HG02623 (cell line): ENCODE results near the gene TMEM86A.
"Not testable (repeated sequence)": the region's sequence is repeated elsewhere in the genome, so short reads cannot be mapped to it uniquely, and the experiment has no call there.

ENCODE experiments used
- ATAC-seq: cut with Tn5 transposase; IDR thresholded peaks from one replicate; pipeline ENCODE4 v1.9.1; 2021; ENCODE audit warnings: moderate library complexity; ENCODE audit not compliant: unreplicated experiment

Gene TMEM86A

GRCh38 chr11:18698341-18699268, at the start of gene TMEM86A:
TSS of gene TMEM86A (plus strand) at chr11:18698779. CDS start at chr11:18698887, 108 bp downstream.
- peak; percentile 92 for ATAC-seq

- ATAC-seq, result no peak
These were observed 48.2 kb upstream of the TMEM86A start for GRCh38 chr11:18650353-18650752.

- ATAC-seq, result no peak
These were observed 47.6 kb upstream of the TMEM86A start for GRCh38 chr11:18650859-18651557.

- no peak for ATAC-seq
These were observed 40.9 kb upstream of the TMEM86A start for GRCh38 chr11:18657673-18658072.

GRCh38 chr11:18665353-18665872, 33.2 kb upstream of the TMEM86A start:
- ATAC-seq, result not testable (repeated sequence)

- ATAC-seq, result no peak
These were observed 30.4 kb upstream of the TMEM86A start for GRCh38 chr11:18668131-18668530.

- no peak for ATAC-seq
These were observed 29.4 kb upstream of the TMEM86A start for GRCh38 chr11:18669219-18669596.

GRCh38 chr11:18669711-18670110, 28.9 kb upstream of the TMEM86A start:
- ATAC-seq, result no peak

GRCh38 chr11:18671246-18671645, 27.3 kb upstream of the TMEM86A start:
- no peak for ATAC-seq

GRCh38 chr11:18672209-18672608, 26.4 kb upstream of the TMEM86A start:
- ATAC-seq, result not testable (repeated sequence)

- no peak for ATAC-seq
These were observed 21.8 kb upstream of the TMEM86A start for GRCh38 chr11:18676803-18677202.

- no peak for ATAC-seq
These were observed 21.0 kb upstream of the TMEM86A start for GRCh38 chr11:18677560-18677959.

- ATAC-seq, result not testable (repeated sequence)
These were observed 16.6 kb upstream of the TMEM86A start for GRCh38 chr11:18681949-18682348.

GRCh38 chr11:18682466-18682865, 16.1 kb upstream of the TMEM86A start:
- no peak for ATAC-seq

- ATAC-seq, result no peak
These were observed 14.3 kb upstream of the TMEM86A start for GRCh38 chr11:18684267-18684666.

GRCh38 chr11:18691467-18692140, 7.0 kb upstream of the TMEM86A start:
- ATAC-seq, result not testable (repeated sequence)

- no peak for ATAC-seq
These were observed 5.4 kb upstream of the TMEM86A start for GRCh38 chr11:18692941-18693760.

- no peak for ATAC-seq
These were observed 1.8 kb upstream of the TMEM86A start for GRCh38 chr11:18696638-18697225.

- ATAC-seq, result no peak
These were observed 1.0 kb upstream of the TMEM86A start for GRCh38 chr11:18697576-18697975.

- no peak for ATAC-seq
These were observed 654 bp downstream of the TMEM86A start for GRCh38 chr11:18699269-18699596.
